Activated T-helper 9 cell treated with anti-CD3 and anti-CD28 coated beads, Interleukin-2, amount 50 U/mL, for 16 hours (primary cell): ENCODE measurements around the gene LTBP1.
A peak's percentile ranks its signal among the peaks of the same experiment; 100 is the strongest.
"Not testable (repeated sequence)": the region's sequence is repeated elsewhere in the genome, so short reads cannot be mapped to it uniquely, and the experiment has no call there.

Experiments
- DNase-seq: peaks from one replicate; pipeline ENCODE4 v3.0.0-alpha.2; 2020; ENCODE audit warnings: low read depth

LTBP1 gene

DNA sequence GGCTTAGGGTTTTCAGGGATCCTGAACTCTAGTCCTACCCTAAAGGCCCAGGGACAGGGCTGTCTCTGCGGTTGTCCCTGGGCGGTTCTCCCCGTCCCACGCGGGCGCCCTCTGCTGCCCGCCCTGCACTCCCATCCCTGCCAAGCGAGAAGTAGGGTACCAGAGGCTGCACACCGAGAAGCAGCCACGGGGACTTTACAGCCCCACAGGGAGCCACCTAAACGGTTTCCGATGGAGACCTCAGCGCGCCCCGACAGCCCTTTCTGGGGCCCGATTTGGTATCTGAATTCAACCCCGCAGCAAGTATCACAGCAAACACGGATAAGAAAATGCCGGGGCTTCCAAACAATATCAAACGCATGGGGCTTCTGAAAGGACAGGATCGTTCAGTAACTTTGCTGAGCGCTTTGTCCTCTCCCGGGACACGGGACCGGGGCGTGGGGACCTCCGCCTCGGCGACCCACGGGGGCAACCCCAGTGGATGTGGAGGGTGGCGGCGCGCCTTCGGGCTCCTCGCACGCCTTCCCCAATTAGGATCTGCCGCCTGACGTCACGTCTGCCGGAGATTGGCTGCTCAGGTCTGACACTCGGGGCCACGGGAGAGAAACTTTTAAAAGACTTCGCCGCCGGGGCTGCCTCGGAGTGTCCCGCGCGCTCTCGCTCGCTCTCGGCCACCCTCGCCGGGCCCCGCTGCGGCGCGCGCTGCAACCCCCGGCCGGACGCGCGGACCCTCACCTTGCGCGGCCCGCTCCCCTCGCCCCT is at the start of gene LTBP1:
TSS of gene LTBP1 (plus strand) at position 640 of the 762 bp plus-strand sequence. CDS start 372 bp downstream, outside the sequence.
- peak; percentile 35 for DNase-seq

- DNase-seq, result no peak
Observed at GRCh38 chr2:32900246-32900973, 46.3 kb upstream of the LTBP1 start.

GRCh38 chr2:32901313-32901712 is 45.4 kb upstream of the LTBP1 start:
- DNase-seq, result no peak

GRCh38 chr2:32902174-32902573 is 44.6 kb upstream of the LTBP1 start:
- DNase-seq, result no peak

DNA sequence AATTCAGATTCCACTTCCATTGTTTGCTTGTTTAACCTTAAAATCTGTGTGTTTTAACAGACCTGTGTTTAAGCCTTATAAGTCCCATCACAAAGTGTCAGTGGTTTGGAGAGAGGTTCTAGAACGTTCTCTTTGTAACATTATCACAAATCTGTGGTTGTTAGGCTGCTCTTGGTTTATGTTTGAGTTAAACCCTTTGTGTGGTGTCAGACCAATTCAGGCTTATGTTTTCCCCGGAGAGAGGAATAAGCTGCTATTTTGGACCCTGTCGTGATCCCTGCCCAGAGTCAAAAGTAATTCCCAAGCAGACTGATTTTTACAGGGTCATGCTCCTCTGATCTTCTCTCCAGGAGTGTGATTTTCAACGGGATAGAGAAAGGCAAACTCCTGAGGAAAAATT is 43.8 kb upstream of the LTBP1 start:
- DNase-seq, result no peak

DNA sequence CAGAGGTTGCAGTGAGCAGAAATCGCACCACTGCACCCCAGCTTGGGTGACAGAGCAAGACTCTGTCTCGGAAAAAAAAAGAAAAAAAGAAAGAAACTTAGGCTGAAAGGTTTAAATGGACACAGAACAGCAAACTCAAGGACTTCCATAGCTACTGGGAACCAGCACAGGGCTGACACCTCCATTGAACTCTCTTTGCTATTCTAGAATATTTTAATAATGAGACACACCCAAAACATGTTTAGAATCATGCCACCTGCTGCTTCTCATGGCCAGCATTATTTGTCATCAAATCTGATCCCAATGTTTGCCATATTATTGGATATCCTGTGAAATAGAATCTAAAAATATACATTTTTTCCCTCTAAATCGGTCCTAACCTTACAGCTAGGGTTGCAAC is 42.7 kb upstream of the LTBP1 start:
- DNase-seq, result no peak

DNA sequence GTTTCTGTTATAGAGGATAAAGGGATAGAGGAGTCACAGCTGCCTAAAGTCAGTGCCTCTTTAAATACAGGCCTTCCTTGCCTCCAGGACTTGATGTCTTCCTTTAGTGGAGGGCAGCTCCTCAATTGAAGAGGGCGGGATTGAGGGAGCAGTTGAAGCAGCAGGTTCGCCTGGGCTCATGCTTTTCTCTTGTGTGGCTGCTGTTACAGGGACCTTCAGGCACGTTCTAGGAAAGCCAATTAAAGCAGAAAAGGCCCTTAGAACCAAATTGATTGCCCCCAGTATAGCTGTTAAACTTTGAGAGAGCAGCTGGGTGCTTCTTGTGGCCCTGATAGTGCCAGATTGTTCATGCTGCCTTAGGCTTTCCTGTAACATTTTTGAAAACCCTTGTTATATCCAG is 42.0 kb upstream of the LTBP1 start:
- DNase-seq, result no peak

DNA sequence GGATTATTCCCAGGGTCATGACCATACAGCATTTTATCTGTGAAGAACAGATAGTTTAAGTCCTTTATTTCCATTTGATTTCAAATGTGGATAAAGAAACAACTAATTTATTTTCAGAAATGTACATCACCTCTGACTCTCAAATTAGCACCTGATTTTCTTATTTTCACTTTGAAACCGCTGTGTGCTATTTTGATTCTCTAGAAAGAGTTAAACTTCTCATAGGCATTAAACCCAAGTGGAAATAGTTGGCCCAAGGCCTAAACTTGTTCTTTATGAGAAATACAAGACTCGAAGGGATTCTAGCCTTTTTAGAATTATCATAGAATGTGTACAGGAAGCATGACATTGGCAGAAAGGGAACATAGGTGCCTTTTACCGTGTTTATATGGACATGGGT is 41.5 kb upstream of the LTBP1 start:
- DNase-seq, result no peak

- no peak for DNase-seq
Observed at GRCh38 chr2:32910883-32911598, 35.7 kb upstream of the LTBP1 start.

GRCh38 chr2:32915694-32916093 is 31.1 kb upstream of the LTBP1 start:
- DNase-seq, result no peak

DNA sequence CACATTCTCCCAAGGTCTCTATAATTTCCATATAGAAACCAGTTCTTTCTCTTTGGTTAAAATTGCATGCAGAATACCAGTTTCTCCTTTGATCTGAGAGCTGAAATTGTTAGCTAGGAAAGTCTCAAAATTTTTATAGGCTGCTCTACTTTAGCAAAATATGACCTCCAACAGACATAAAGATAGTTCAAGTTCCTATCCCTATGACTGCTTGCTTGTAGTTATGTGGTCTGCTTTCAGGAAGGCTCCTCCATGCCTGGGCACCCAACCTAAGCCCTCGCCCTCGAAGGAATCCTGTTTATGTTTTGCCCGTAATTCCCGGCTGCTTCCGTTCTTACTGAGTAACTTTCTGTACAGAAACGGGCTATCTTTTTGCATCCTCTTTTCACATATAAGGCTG is 28.0 kb upstream of the LTBP1 start:
- no peak for DNase-seq

DNA sequence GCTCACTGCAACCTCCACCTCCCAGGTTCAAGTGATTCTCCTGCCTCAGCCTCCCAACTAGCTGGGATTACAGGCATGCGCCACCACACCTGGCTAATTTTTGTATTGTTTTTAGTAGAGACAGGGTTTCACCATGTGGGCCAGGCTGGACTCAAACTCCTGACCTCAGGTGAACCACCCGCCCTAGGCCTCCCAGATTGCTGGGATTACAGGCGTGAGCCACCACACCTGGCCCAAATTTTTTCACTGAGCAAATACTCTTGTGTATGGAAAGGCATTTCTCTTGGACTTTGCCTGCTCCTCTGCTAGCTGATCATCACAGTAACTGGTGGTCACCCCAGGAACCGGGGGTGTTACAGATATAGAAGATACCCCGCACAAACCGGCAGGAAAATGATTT is 26.9 kb upstream of the LTBP1 start:
- not testable (repeated sequence) for DNase-seq

DNA sequence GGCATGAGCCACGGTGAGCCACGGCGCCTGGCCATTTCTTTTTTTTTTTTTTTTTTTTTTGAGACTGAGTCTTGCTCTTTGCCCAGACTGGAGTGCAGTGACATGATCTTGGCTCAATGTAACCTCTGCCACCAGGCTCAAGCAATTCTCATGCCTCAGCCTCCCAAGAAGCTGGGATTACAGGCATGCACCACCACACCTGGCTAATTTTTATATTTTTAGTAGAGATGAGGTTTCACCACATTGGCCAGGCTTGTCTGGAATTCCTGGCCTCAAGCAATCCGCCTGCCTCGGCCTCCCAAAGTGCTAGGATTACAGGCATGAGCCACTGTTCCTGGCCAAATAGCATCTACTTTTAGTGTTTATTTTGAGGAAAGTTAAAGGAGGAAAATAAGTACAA is 25.3 kb upstream of the LTBP1 start:
- not testable (repeated sequence) for DNase-seq

DNA sequence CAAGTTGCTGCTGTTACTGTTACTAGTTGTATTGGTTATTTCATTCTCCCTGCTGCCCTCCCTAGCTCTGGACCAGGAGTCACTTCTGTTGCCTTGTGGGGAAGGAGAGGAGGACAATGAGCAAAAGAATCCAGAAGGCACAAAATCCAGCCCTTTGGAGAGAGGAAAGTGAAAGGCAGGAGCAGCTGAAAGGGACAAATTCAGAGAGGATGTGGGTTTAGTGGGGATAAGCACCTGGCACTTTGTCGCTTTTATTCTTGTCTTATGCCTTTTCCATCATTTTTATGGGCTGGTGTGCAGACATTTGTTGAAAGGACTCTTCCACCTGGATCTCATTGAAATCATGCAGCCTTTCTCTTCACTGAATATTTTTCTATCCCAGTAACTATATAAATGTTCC is 24.3 kb upstream of the LTBP1 start:
- DNase-seq, result no peak

GRCh38 chr2:32923109-32923508 is 23.6 kb upstream of the LTBP1 start:
- DNase-seq, result no peak

DNA sequence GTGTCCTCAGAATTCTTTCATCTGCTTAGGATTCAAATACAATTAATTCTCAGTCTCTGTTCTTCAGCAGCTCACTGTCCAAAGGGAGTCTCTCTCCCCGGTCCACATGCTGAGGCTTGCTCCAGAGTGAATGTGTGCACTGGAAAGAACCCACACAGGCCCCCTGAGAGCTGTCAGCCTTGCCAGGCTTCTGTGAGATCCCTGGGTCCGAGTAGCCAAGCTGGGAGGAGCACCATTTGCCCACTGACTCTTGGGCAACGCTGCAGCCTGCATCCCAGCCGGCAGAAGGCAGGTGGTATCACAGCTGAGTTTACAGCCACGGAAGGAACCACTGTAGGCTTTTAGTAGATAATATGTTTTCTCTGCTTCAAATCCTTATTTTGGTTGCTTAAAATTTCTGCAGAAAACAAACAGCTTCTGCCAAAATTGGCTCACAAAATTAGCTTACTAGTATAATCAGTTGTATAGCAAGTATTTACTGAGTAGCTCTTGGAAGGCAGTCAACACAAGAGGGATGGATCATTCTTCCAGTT is 21.4 kb upstream of the LTBP1 start:
- DNase-seq, result no peak

DNA sequence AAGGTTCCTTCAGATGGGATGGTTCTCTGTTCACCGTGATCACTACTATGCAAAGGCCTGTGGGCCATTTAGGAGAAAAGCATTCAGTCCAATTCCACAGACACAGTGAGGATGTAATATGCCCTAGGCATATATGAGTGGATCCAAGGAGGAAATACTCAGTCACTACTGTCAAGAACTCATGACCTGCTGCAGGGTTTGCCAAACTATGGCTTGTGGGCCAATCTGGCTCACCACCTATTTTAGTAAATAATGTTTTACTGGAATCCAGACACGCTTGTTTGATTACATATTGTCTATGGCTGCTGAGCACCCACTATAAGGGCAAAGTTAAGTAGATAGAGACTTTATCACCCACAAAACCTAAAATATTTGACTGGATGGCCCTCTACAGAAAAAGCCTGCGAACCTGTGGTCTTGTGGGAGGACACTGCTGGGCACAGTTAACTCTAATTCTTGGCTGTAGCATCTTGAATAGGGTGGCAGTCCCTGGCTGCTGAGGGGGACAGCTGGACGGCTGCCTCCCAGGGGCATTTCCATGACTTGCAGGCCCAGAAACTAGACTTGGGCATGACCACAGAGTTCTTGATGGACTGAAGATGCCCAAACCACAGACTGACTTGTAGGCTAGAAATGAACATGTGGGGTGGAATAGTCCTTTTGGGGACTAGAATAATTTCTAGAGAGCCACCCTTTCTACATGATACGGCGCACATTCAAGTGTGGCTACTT is 20.6 kb upstream of the LTBP1 start:
- DNase-seq, result no peak

GRCh38 chr2:32926708-32927084 is 20.1 kb upstream of the LTBP1 start:
- DNase-seq, result no peak

DNA sequence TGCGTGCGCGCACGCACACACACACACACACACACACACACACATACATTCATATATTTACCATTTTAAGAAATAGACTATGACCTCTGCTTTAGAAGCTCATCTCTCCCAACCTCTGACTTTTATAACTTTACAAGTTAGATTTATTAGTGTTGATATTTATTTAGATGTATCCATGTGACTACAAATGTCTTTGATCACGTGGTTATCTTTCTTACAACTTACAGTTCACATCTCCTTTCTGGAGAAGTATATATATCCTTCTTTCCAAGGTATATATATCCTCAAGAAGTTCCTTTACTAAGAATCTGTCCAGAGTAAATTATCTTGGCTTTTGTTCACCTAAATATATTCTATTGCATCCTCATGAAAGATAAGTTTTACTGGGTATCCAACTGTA is 16.3 kb upstream of the LTBP1 start:
- no peak for DNase-seq

DNA sequence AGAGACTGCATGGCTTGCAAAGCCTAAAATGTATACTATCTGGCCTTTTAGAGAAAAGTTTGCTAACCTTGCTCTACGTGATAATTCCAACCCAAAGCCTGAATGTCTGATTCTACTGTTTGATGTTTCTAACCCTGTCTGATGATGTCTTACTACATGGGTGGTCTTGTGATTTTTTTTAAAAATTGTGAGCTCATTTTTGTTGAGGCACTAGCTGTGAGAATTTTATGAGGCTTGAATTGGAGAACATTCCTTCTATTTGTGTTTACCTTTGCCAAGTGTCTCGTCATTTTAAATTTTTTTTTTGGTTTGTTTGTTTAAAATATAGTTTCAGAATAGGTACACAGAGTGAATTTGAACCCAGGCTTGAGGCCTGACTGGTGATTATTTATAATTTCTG is 15.2 kb upstream of the LTBP1 start:
- no peak for DNase-seq

- no peak for DNase-seq
Observed at GRCh38 chr2:32931945-32932709, 14.6 kb upstream of the LTBP1 start.
